ENCODE results near the gene LATS2.

The LATS2 gene

GRCh38 chr13:20998649-20999415, 62.6 kb downstream of the LATS2 start:
- TF ChIP-seq CREB5 (CRISPR knock-in tag; IDR thresholded peaks at IDR 0.05; ENCODE audit: low read depth) (no peak), TOX (CRISPR knock-in tag; IDR thresholded peaks at IDR 0.05; ENCODE audit: borderline replicate concordance) (no peak), ESRRG (CRISPR knock-in tag; IDR thresholded peaks at IDR 0.05) (no peak), TCF4 (CRISPR knock-in tag; IDR thresholded peaks at IDR 0.05; ENCODE audit: borderline replicate concordance) (no peak), SNAI2 (CRISPR knock-in tag; IDR thresholded peaks at IDR 0.05) (no peak), GLIS3 (CRISPR knock-in tag; IDR thresholded peaks at IDR 0.05) (no peak), CSRNP3 (CRISPR knock-in tag; IDR thresholded peaks at IDR 0.05) (no peak), ZC3H10 (CRISPR knock-in tag; IDR thresholded peaks at IDR 0.05) (no peak), OSR1 (CRISPR knock-in tag; IDR thresholded peaks at IDR 0.05) (no peak)
- ATAC-seq: no peak

- ATAC-seq: peak; percentile 89
- TF ChIP-seq ARNTL (CRISPR knock-in tag; IDR thresholded peaks at IDR 0.05; ENCODE audit: borderline replicate concordance, low read depth): no peak
- no peak for TF ChIP-seq SNAI2 (CRISPR knock-in tag; IDR thresholded peaks at IDR 0.05)
- TF ChIP-seq ESRRG (CRISPR knock-in tag; IDR thresholded peaks at IDR 0.05): no peak
- TF ChIP-seq TOX (CRISPR knock-in tag; IDR thresholded peaks at IDR 0.05; ENCODE audit: borderline replicate concordance): no peak
- no peak for TF ChIP-seq GLIS3 (CRISPR knock-in tag; IDR thresholded peaks at IDR 0.05)
- TF ChIP-seq ZFP30 (CRISPR knock-in tag; IDR thresholded peaks at IDR 0.05): no peak
- TF ChIP-seq ZC3H10 (CRISPR knock-in tag; IDR thresholded peaks at IDR 0.05): no peak
- TF ChIP-seq PATZ1 (CRISPR knock-in tag; IDR thresholded peaks at IDR 0.05; ENCODE audit: borderline replicate concordance): no peak
- no peak for TF ChIP-seq RARB (CRISPR knock-in tag; IDR thresholded peaks at IDR 0.05)
- TF ChIP-seq PPARA (CRISPR knock-in tag; IDR thresholded peaks at IDR 0.05; ENCODE audit: borderline replicate concordance): no peak
- no peak for TF ChIP-seq ZNF565 (CRISPR knock-in tag; conservative IDR thresholded peaks at IDR 0.05; ENCODE audit: low read depth)
- no peak for TF ChIP-seq OSR1 (CRISPR knock-in tag; IDR thresholded peaks at IDR 0.05)
- no peak for TF ChIP-seq BACH2 (CRISPR knock-in tag; IDR thresholded peaks at IDR 0.05; ENCODE audit: borderline replicate concordance)
- no peak for TF ChIP-seq CSDC2 (CRISPR knock-in tag; IDR thresholded peaks at IDR 0.05)
- TF ChIP-seq ZFP3 (CRISPR knock-in tag; IDR thresholded peaks at IDR 0.05): no peak
- TF ChIP-seq ZNF70 (CRISPR knock-in tag; IDR thresholded peaks at IDR 0.05): no peak
- no peak for TF ChIP-seq POU6F1 (CRISPR knock-in tag; IDR thresholded peaks at IDR 0.05; ENCODE audit: borderline replicate concordance, low read depth)
Observed at GRCh38 chr13:20997301-20998161, 63.9 kb downstream of the LATS2 start.

GRCh38 chr13:20995245-20995838, 66.0 kb downstream of the LATS2 start:
- no peak for ATAC-seq
- TF ChIP-seq SNAI2 (CRISPR knock-in tag; IDR thresholded peaks at IDR 0.05) (no peak), TOX (CRISPR knock-in tag; IDR thresholded peaks at IDR 0.05; ENCODE audit: borderline replicate concordance) (no peak), CSDC2 (CRISPR knock-in tag; IDR thresholded peaks at IDR 0.05) (no peak), RARB (CRISPR knock-in tag; IDR thresholded peaks at IDR 0.05) (no peak), BACH2 (CRISPR knock-in tag; IDR thresholded peaks at IDR 0.05; ENCODE audit: borderline replicate concordance) (no peak), ISL1 (CRISPR knock-in tag; IDR thresholded peaks at IDR 0.05) (no peak), ESRRG (CRISPR knock-in tag; IDR thresholded peaks at IDR 0.05) (no peak), GLIS3 (CRISPR knock-in tag; IDR thresholded peaks at IDR 0.05) (no peak), ZNF8 (CRISPR knock-in tag; IDR thresholded peaks at IDR 0.05) (no peak), ZFP30 (CRISPR knock-in tag; IDR thresholded peaks at IDR 0.05) (no peak), ZFP3 (CRISPR knock-in tag; IDR thresholded peaks at IDR 0.05) (no peak), ZNF70 (CRISPR knock-in tag; IDR thresholded peaks at IDR 0.05) (no peak), TSHZ2 (CRISPR knock-in tag; IDR thresholded peaks at IDR 0.05) (no peak), CREB5 (CRISPR knock-in tag; IDR thresholded peaks at IDR 0.05; ENCODE audit: low read depth) (no peak), OSR1 (CRISPR knock-in tag; IDR thresholded peaks at IDR 0.05) (no peak), ARNTL (CRISPR knock-in tag; IDR thresholded peaks at IDR 0.05; ENCODE audit: borderline replicate concordance, low read depth) (no peak)

All from SK-N-SH treated with all-trans-retinoic acid at 6 μM for 48 hours (cell line).